SK-N-SH treated with all-trans-retinoic acid at 6 μM for 48 hours (cell line): Measurements from ENCODE around the gene PDE8A.

Source experiments
- ATAC-seq: fragments of 200-7000 bp; cut with Tn5 transposase; 3 replicates; pipeline ENCODE4 v1.9.1; 2020; ENCODE audit warnings: mild to moderate bottlenecking, moderate library complexity
- ARNTL ChIP-seq: fragments of 450-650 bp; formaldehyde crosslinking; IDR thresholded peaks from 2 replicates; pipeline ENCODE4 v1.5.0; 2020; ENCODE audit warnings: low read depth, mild to moderate bottlenecking, moderate library complexity, borderline replicate concordance
- CSRNP3 ChIP-seq: fragments of 250-450 bp; sonication (Bioruptor Pico); IDR thresholded peaks from 2 replicates; pipeline ENCODE4 v1.5.1; 2021; ENCODE audit warnings: mild to moderate bottlenecking, moderate library complexity
- ESRRG ChIP-seq: fragments of 250-450 bp; sonication (Bioruptor Pico); IDR thresholded peaks from 2 replicates; pipeline ENCODE4 v1.6.1; 2021; ENCODE audit warnings: mild to moderate bottlenecking
- GLIS3 ChIP-seq: fragments of 250-450 bp; sonication (Bioruptor Pico); IDR thresholded peaks from 2 replicates; pipeline ENCODE4 v1.5.0; 2020; ENCODE audit warnings: mild to moderate bottlenecking, moderate library complexity
- ISL1 ChIP-seq: fragments of 250-450 bp; sonication (Bioruptor Pico); IDR thresholded peaks from 2 replicates; pipeline ENCODE4 v2.1.2; 2022; ENCODE audit warnings: mild to moderate bottlenecking, moderate library complexity
- OSR1 ChIP-seq: fragments of 250-450 bp; sonication (Bioruptor Pico); IDR thresholded peaks from 2 replicates; pipeline ENCODE4 v1.8.0; 2022; ENCODE audit warnings: moderate library complexity, mild to moderate bottlenecking, inconsistent platforms
- PATZ1 ChIP-seq: fragments of 250-450 bp; sonication (Bioruptor Pico); IDR thresholded peaks from 2 replicates; pipeline ENCODE4 v1.8.0; 2020; ENCODE audit warnings: mild to moderate bottlenecking, moderate library complexity, borderline replicate concordance
- POU6F1 ChIP-seq: fragments of 250-450 bp; sonication (Bioruptor Pico); IDR thresholded peaks from 2 replicates; pipeline ENCODE4 v1.8.0; 2021; ENCODE audit warnings: low read depth, mild to moderate bottlenecking, moderate library complexity, borderline replicate concordance
- PPARA ChIP-seq: fragments of 250-450 bp; sonication (Bioruptor Pico); IDR thresholded peaks from 2 replicates; pipeline ENCODE4 v1.5.0; 2020; ENCODE audit warnings: mild to moderate bottlenecking, borderline replicate concordance
- RARB ChIP-seq: fragments of 250-450 bp; sonication (Bioruptor Pico); IDR thresholded peaks from 2 replicates; pipeline ENCODE4 v1.8.0; 2021; ENCODE audit warnings: mild to moderate bottlenecking, moderate library complexity
- SNAI2 ChIP-seq: fragments of 250-450 bp; sonication (Bioruptor Pico); IDR thresholded peaks from 2 replicates; pipeline ENCODE4 v1.5.0; 2020; ENCODE audit warnings: mild to moderate bottlenecking, moderate library complexity
- TCF4 ChIP-seq: fragments of 250-450 bp; sonication (Bioruptor Pico); IDR thresholded peaks from 2 replicates; pipeline ENCODE4 v1.8.0; 2021; ENCODE audit warnings: mild to moderate bottlenecking, moderate library complexity, borderline replicate concordance
- TOX ChIP-seq: fragments of 250-450 bp; sonication (Bioruptor Pico); IDR thresholded peaks from 2 replicates; pipeline ENCODE4 v1.8.0; 2021; ENCODE audit warnings: mild to moderate bottlenecking, moderate library complexity, borderline replicate concordance
- TSHZ2 ChIP-seq: fragments of 250-450 bp; sonication (Bioruptor Pico); IDR thresholded peaks from 2 replicates; pipeline ENCODE4 v1.5.0; 2020; ENCODE audit warnings: mild to moderate bottlenecking, moderate library complexity
- ZC3H10 ChIP-seq: fragments of 250-450 bp; sonication (Bioruptor Pico); IDR thresholded peaks from 2 replicates; pipeline ENCODE4 v1.5.1; 2021; ENCODE audit warnings: mild to moderate bottlenecking, moderate library complexity
- ZFP3 ChIP-seq: fragments of 250-450 bp; sonication (Bioruptor Pico); IDR thresholded peaks from 2 replicates; pipeline ENCODE4 v1.5.0; 2020; ENCODE audit warnings: mild to moderate bottlenecking, moderate library complexity
- ZNF565 ChIP-seq: fragments of 450-650 bp; formaldehyde crosslinking; conservative IDR thresholded peaks from 2 replicates; pipeline ENCODE4 v1.5.0; 2020; ENCODE audit warnings: low read depth, mild to moderate bottlenecking, moderate library complexity
- ZNF70 ChIP-seq: fragments of 450-650 bp; formaldehyde crosslinking; IDR thresholded peaks from 2 replicates; pipeline ENCODE4 v1.5.0; 2020; ENCODE audit warnings: mild to moderate bottlenecking, moderate library complexity
- ZNF8 ChIP-seq: fragments of 450-650 bp; formaldehyde crosslinking; IDR thresholded peaks from 2 replicates; pipeline ENCODE4 v1.5.0; 2020; ENCODE audit warnings: mild to moderate bottlenecking, moderate library complexity
- TF ChIP-seq, protein P1 (sequence below): fragments of 250-450 bp; sonication (Bioruptor Pico); IDR thresholded peaks from 2 replicates; pipeline ENCODE4 v1.5.1; 2020; ENCODE audit warnings: low read depth, mild to moderate bottlenecking, moderate library complexity

Gene PDE8A

GRCh38 chr15:85157344-85157743, 175.7 kb downstream of the PDE8A start:
- TF ChIP-seq, protein P1, sequence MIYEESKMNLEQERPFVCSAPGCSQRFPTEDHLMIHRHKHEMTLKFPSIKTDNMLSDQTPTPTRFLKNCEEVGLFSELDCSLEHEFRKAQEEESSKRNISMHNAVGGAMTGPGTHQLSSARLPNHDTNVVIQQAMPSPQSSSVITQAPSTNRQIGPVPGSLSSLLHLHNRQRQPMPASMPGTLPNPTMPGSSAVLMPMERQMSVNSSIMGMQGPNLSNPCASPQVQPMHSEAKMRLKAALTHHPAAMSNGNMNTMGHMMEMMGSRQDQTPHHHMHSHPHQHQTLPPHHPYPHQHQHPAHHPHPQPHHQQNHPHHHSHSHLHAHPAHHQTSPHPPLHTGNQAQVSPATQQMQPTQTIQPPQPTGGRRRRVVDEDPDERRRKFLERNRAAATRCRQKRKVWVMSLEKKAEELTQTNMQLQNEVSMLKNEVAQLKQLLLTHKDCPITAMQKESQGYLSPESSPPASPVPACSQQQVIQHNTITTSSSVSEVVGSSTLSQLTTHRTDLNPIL (CRISPR knock-in tag) = no peak
- TF ChIP-seq CSRNP3 = no peak
- no peak for TF ChIP-seq OSR1 (CRISPR knock-in tag)
- TF ChIP-seq ZFP3 (CRISPR knock-in tag) = no peak
- TF ChIP-seq ZNF70 (CRISPR knock-in tag) = no peak
- TF ChIP-seq GLIS3 (CRISPR knock-in tag) = no peak
- TF ChIP-seq PPARA (CRISPR knock-in tag) = no peak
- TF ChIP-seq ZNF565 (CRISPR knock-in tag) = no peak
- no peak for TF ChIP-seq POU6F1 (CRISPR knock-in tag)
- no peak for TF ChIP-seq TOX (CRISPR knock-in tag)
- TF ChIP-seq TCF4 (CRISPR knock-in tag) = no peak
- no peak for TF ChIP-seq ARNTL
- no peak for TF ChIP-seq SNAI2 (CRISPR knock-in tag)
- no peak for TF ChIP-seq ZC3H10 (CRISPR knock-in tag)
- no peak for TF ChIP-seq TSHZ2 (CRISPR knock-in tag)
- TF ChIP-seq PATZ1 = no peak
- no peak for TF ChIP-seq RARB (CRISPR knock-in tag)
- no peak for TF ChIP-seq ISL1 (CRISPR knock-in tag)
- TF ChIP-seq ESRRG (CRISPR knock-in tag) = no peak
- ATAC-seq = no peak

GRCh38 chr15:85162237-85162636, 180.6 kb downstream of the PDE8A start:
- TF ChIP-seq ISL1 (CRISPR knock-in tag) (no peak), ZNF70 (CRISPR knock-in tag) (no peak)
- ATAC-seq = no peak

DNA sequence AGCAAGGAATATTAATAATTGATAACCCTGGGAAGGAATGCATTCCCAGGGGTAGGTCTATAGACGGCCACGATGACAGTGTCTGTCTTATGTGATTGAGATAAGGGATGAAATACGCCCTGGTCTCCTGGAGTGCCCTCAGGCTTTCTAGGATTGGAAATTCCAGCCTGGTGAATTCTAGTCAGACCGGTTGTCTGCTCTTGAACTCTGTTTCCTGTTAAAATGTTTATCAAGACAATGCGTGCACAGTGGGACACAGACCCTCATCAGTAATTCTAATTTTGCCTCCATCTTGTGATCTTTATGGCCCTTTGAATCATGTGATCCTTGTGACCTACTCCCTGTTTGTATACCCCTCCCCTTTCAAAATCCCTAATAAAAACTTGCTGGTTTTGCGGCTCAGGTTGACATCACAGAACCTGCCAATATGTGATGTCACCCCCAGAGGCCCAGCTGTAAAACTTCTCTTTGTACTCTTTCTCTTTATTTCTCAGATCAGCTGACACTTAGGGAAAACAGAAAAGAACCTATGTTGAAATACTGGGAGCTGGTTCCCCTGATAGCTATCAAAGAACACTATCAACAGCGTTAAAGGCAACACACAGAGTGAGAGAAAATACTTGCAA, 183.3 kb downstream of the PDE8A start:
- no peak for ATAC-seq
- TF ChIP-seq ZNF8 (no peak), TOX (CRISPR knock-in tag) (no peak), RARB (CRISPR knock-in tag) (no peak), CSRNP3 (no peak), ARNTL (no peak), POU6F1 (CRISPR knock-in tag) (no peak), PATZ1 (no peak)
